Measurements from ENCODE around the gene PITPNC1.
"Not testable (repeated sequence)": the region's sequence is repeated elsewhere in the genome, so short reads cannot be mapped to it uniquely, and the experiment has no call there.

Gene PITPNC1

DNA sequence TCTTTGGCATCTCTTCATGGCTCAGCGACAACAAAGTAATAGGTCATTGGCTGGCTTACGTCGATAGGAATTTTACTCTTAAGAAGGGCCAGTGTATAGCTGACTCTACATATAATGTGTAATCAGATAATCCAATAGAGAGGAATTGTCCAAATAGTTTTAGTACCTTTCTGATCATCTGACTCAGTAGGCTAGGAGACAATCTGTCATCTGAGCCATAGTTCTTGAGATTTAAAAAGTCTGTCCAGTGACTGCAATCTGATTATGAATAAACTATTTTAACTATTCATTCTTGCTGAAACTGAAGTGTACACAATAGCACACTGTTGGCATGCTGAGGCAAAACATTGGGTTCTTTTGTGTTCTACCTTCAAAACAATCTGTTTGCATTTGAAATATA is 319.3 kb downstream of the PITPNC1 start:
- H4K20me1 ChIP-seq (ENCODE audit: insufficient read depth) = no peaks in the 10 kb centered on the region
- no peak overlapping the region for H2AFZ ChIP-seq (ENCODE audit: low read depth)
- no peak overlapping the region for H3K9ac ChIP-seq
- H3K27me3 ChIP-seq (ENCODE audit: insufficient read depth, low read depth) = no peaks in the 10 kb centered on the region
- H3K36me3 ChIP-seq (ENCODE audit: insufficient read depth) = no peaks in the 10 kb centered on the region
- H3K4me2 ChIP-seq = no peak overlapping the region
- no peak overlapping the region for H3K4me3 ChIP-seq (IDR thresholded peaks at IDR 0.05; ENCODE audit: insufficient read depth, low read depth, low read length)
- H3K27ac ChIP-seq = no peak overlapping the region
- no peaks in the 10 kb centered on the region for H3K79me2 ChIP-seq (ENCODE audit: insufficient read depth, low read depth)
- peaks cover 10% of the 10 kb centered on the region for H3K4me1 ChIP-seq (ENCODE audit: low read depth, poor library complexity, severe bottlenecking)
- TF ChIP-seq, protein P1, sequence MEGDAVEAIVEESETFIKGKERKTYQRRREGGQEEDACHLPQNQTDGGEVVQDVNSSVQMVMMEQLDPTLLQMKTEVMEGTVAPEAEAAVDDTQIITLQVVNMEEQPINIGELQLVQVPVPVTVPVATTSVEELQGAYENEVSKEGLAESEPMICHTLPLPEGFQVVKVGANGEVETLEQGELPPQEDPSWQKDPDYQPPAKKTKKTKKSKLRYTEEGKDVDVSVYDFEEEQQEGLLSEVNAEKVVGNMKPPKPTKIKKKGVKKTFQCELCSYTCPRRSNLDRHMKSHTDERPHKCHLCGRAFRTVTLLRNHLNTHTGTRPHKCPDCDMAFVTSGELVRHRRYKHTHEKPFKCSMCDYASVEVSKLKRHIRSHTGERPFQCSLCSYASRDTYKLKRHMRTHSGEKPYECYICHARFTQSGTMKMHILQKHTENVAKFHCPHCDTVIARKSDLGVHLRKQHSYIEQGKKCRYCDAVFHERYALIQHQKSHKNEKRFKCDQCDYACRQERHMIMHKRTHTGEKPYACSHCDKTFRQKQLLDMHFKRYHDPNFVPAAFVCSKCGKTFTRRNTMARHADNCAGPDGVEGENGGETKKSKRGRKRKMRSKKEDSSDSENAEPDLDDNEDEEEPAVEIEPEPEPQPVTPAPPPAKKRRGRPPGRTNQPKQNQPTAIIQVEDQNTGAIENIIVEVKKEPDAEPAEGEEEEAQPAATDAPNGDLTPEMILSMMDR (conservative IDR thresholded peaks at IDR 0.05; ENCODE audit: low read depth, low read length) = no peak

DNA sequence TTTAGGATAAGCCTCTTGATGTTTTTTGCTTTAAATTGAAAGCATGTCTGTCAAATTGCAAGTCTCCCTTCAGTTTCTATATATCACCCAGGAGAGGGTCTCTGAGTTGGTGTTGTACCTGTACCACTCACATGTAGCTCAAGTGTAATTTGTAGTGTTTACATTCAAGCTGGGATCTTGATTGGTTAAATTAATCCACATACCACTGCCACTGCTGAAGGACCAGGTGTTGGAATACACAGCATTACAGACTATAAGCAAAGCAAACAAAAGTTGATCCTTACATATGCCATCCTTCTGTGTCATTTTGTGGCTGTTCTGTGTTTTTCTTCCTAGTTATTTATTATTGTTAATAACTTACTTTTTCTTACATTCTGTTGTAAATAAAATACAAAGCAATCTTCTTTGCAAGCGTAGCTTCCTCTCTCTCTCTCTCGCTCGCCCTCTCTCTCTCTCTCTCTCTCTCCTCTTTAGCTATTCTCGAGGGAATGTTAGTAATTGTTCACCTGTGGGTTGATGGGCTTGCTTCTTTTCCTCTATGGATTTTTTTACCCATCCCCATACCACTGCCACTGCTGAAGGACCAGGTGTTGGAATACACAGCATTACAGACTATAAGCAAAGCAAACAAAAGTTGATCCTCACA is 319.9 kb downstream of the PITPNC1 start:
- TF ChIP-seq, protein P1 (conservative IDR thresholded peaks at IDR 0.05; ENCODE audit: low read depth, low read length) = no peak
- Histone ChIP-seq H3K4me1 (ENCODE audit: low read depth, poor library complexity, severe bottlenecking) (peaks cover 10% of the 10 kb centered on the region), H3K27ac (no peak overlapping the region), H4K20me1 (ENCODE audit: insufficient read depth) (no peaks in the 10 kb centered on the region), H3K36me3 (ENCODE audit: insufficient read depth) (no peaks in the 10 kb centered on the region), H3K27me3 (ENCODE audit: insufficient read depth, low read depth) (no peaks in the 10 kb centered on the region), H3K4me2 (no peak overlapping the region), H3K4me3 (IDR thresholded peaks at IDR 0.05; ENCODE audit: insufficient read depth, low read depth, low read length) (no peak overlapping the region), H2AFZ (ENCODE audit: low read depth) (no peak overlapping the region), H3K79me2 (ENCODE audit: insufficient read depth, low read depth) (no peaks in the 10 kb centered on the region), H3K9ac (no peak overlapping the region)

DNA sequence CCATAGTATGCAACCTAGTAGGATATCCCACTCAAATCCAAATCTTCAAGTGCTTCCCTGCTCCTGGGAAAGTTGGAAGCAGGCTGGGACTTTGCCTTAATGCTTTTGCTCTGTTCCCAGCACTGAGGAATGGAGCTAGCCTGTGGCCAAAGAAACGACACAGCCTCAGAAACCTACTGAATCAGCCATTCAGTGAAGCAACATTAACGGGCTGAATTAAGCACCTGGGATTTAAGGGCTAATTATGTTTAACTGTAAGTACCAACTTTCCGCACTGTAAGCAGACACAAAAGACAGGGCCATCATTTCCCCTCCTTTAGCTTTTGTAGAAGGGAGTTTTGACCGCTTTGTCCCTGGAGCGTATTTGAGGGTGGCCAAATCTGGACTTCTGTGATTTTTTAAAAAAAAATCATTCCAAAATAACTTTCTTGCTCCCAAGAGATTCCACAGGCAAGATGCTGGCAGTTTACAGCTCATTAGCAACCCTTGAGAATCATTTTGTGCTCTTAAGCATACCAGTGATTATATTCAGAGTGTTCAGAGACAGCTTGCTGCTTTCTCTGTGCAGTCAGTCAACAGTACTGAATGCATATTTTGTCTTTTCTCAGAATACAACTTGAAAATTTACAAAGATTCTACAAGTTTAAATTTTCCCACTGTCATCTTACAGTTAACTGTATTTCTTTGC is 323.1 kb downstream of the PITPNC1 start:
- H2AFZ ChIP-seq (ENCODE audit: low read depth) = no peak overlapping the region
- TF ChIP-seq, protein P1 (conservative IDR thresholded peaks at IDR 0.05; ENCODE audit: low read depth, low read length) = no peak
- no peaks in the 10 kb centered on the region for H3K36me3 ChIP-seq (ENCODE audit: insufficient read depth)
- H4K20me1 ChIP-seq (ENCODE audit: insufficient read depth) = no peaks in the 10 kb centered on the region
- peaks cover 10% of the 10 kb centered on the region for H3K4me1 ChIP-seq (ENCODE audit: low read depth, poor library complexity, severe bottlenecking)
- H3K27ac ChIP-seq = no peak overlapping the region
- H3K4me3 ChIP-seq (IDR thresholded peaks at IDR 0.05; ENCODE audit: insufficient read depth, low read depth, low read length) = no peak overlapping the region
- H3K79me2 ChIP-seq (ENCODE audit: insufficient read depth, low read depth) = no peaks in the 10 kb centered on the region
- H3K27me3 ChIP-seq (ENCODE audit: insufficient read depth, low read depth) = no peaks in the 10 kb centered on the region
- no peak overlapping the region for H3K4me2 ChIP-seq
- no peak overlapping the region for H3K9ac ChIP-seq

DNA sequence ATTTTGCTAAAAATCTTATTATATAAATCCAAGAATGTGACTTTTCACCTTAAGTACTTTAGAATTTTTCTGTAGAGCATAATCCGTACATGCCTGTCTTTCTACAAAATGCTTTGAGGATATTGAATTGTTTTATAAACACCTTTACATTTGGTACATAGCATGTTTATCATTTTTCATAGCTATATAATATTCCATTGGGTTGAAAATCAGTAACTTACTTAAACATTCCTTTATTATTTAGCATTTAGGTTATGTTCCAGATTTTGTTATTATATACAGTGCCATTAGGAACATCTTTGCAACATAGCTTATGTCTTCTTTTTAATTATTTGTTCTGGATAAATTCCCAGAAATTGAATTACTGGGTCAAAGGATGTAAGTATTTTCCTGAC is 323.6 kb downstream of the PITPNC1 start:
- Histone ChIP-seq H3K4me1 (ENCODE audit: low read depth, poor library complexity, severe bottlenecking) (peaks cover 10% of the 10 kb centered on the region), H3K27me3 (ENCODE audit: insufficient read depth, low read depth) (no peaks in the 10 kb centered on the region), H3K27ac (no peak overlapping the region), H3K79me2 (ENCODE audit: insufficient read depth, low read depth) (no peaks in the 10 kb centered on the region), H3K9ac (no peak overlapping the region), H4K20me1 (ENCODE audit: insufficient read depth) (no peaks in the 10 kb centered on the region), H3K4me3 (IDR thresholded peaks at IDR 0.05; ENCODE audit: insufficient read depth, low read depth, low read length) (no peak overlapping the region), H2AFZ (ENCODE audit: low read depth) (no peak overlapping the region), H3K36me3 (ENCODE audit: insufficient read depth) (no peaks in the 10 kb centered on the region), H3K4me2 (no peak overlapping the region)
- TF ChIP-seq, protein P1 (conservative IDR thresholded peaks at IDR 0.05; ENCODE audit: low read depth, low read length) = no peak

DNA sequence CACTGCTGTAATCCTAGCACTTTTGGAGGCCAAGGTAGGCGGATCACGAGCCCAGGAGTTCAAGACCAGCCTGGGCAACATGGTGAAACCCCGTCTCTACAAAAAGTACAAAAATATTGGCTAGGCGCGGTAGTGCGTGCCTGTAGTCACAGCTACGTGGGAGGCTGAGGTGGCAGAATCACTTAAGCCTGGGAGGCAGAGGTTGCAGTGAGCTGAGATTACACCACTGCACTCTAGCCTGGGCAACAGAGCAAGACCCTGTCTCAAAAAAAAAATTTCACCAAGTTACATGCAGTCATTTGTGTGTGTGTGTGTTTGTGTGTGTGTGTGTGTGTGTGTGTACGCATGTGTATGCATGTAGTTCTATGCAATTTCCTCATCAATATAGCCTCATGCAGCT is 325.8 kb downstream of the PITPNC1 start:
- H3K4me2 ChIP-seq; H3K27me3 ChIP-seq (ENCODE audit: insufficient read depth, low read depth); H4K20me1 ChIP-seq (ENCODE audit: insufficient read depth); H3K9ac ChIP-seq; H3K36me3 ChIP-seq (ENCODE audit: insufficient read depth); H3K27ac ChIP-seq; H3K4me3 ChIP-seq (IDR thresholded peaks at IDR 0.05; ENCODE audit: insufficient read depth, low read depth, low read length); H3K79me2 ChIP-seq (ENCODE audit: insufficient read depth, low read depth); H2AFZ ChIP-seq (ENCODE audit: low read depth); H3K4me1 ChIP-seq (ENCODE audit: low read depth, poor library complexity, severe bottlenecking): not testable (repeated sequence)
